DMS53 treated with DMSO at 0.1 percent for 48 hours (cell line): ENCODE results near the gene PIP5KL1.

Experiments
- DNase-seq: peaks from one replicate; lab custom pipeline; 2025; ENCODE audit not compliant: unreplicated experiment; lab: John Stamatoyannopoulos, UW

The PIP5KL1 gene

DNA sequence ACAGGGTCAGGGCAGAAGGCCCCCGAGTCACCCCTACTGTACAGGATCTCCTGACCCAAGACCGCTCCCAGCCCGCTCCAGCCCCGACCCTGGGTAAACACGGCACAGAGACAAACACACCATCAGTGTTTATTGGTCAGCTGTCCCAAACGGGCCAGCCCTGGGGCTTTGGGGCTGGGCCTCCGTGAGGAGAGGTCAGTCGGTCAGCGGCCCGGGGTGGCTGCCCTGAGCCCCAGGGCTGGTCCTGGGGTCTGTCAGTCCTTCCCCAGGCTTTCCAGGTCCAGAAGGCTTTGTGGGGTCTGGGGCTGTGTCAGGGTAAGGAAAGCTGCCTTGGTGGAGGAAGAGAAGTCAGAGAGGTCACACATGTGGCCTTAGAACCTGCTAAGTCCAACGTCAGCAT, 4.4 kb upstream of the PIP5KL1 start:
- DNase-seq = no peak

DNA sequence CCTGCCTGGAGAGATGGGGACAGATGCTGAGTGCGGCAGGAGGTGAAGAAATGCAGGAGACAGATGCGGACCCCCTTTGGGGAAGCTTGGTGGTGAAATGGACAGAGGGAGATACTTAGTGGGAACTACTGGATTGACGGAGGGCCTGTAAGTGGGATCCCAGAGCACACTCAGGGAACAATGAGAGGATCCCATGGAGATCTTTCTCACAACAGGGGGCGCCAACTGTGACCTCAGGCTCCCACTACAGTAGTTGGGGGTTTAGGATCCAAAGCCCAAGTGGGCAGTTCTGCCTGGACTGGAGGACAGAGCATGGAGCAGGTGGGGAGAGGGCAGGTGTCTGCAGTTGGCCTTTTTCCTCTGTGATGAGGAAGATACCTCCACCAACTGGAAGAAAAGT, 3.7 kb upstream of the PIP5KL1 start:
- no peak for DNase-seq

DNA sequence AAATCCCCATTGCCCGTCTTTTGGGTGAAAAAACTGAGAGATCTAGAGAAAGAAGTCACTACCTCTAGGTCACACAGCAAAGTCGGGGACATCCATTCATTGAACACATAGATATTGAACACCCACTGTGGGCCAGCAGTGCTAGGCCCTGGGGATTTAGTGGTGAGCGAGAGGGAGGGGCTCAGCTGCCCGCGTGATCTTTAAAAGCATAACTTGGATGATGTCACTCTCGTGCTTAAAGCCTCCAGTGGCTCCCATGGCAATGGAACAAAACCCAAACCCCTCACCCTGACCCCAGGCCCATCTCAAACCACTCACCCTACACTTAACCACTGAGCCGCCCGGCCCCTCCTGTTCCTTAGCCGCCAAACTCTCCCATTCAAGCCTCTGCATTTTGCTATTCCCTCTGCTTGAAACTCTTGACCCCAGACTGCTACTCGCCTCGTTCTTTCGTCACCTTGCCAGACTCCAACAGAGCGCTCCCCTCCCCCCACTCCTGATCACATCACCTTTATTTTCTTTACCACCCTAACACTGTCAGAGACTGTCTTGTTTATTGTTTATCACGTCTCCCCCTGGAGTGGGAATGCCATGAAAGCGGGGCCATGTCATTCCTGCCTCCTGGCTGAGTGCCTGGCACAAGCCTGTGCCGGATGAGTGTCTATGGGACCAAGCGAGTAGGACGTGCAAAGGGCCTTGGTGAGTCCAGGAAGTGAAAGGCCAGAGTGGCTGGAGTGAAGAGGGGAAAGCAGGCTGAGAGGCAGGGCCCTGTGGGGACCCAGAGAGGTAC, 710 bp upstream of the PIP5KL1 start:
- peak; percentile 87 for DNase-seq

DNA sequence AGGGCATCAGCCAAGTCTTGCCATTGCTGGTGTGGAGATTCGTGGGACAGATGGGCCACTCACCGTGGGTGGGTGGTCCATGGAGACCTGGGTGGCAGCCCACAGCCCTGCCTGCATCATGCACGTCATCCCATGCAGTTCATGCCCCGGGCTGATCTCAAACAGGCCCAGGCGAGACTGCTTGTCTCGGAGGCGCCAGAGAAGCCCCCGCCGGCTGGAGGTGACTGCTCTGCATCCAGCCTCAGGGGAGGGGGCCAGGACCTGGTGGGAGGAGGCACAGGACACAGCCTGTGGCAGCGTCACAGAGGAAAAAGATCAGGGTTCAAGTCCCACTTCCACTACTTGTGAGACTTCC, 975 bp downstream of the PIP5KL1 start:
- no peak for DNase-seq

DNA sequence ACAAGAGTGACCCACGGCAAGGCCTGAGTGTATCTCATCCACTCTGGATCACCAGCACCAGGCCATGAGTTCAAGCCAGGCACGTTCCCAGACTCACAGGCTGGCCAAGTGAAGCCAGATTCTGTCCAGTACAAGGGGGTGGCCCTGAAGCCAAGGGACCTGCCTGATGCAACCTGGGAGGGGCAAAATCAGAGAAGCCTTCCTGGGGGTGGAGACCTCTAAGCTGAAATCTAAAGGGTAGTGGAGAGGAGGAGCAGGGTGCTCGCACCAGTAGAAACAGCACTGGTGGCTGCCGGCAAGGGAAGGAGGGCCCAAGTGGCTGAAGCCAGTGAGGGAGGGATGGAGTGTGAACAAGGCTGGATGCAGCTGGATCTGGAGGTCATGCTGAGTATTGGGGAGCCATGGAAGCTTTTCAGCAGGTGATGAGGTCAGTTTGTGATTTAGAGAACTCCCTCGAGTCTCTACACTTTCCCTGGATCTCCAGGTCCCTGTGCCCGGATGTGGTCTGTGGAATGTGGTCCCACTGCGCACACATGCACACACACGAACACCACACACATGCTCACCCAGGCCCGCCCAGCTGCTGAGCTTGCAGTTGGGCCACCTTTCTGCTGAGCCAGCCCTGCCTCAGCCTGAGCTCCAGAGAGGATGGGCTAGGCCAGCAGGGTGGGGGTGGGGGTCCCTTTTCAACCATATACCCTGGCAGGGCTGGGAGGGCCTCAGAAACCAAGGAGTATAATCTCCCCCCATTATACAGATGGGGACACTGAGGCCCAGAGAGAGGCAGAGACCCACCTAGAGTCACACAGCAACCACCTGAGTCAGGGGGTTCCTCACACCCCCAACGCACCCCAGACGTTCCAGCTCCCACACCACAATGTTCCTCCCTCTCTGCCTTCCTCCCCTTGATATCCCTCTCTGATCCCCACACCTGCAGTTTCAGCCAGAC, 1.6 kb downstream of the PIP5KL1 start:
- DNase-seq = no peak

DNA sequence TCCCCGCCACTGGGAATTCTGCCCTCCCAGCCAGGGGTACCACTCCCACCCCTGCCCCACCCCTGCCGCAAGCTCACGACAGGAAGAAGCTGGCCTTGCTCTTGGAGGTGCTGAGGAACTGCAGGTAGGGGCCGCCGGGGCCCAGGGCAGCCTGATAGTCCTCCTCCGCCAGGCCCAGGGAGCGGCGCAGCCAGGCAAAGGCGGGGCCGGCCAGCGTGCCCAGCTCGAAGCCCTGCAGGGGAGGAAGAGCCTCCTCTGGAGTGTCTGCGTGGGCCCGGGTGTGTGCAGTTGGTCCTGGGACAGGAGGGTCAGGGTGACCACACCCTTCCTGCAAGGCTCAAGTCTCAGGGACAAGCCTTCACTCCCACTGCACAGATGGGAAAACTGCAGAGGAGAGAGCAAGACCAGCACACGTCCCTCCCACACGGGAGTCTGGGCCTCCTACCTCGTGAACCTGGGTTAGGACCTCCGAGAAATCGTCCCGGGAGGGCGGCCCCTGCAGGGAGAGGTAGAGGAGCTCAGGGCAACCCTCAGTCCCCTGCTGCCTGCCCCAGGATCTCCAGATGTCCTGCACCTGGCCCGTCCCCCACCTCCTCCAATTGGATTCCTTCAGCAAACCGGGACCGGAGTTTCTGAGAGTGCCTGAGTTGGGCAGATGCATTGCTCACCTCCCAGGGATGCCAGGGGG, 2.4 kb downstream of the PIP5KL1 start:
- peak; percentile 34 for DNase-seq

DNA sequence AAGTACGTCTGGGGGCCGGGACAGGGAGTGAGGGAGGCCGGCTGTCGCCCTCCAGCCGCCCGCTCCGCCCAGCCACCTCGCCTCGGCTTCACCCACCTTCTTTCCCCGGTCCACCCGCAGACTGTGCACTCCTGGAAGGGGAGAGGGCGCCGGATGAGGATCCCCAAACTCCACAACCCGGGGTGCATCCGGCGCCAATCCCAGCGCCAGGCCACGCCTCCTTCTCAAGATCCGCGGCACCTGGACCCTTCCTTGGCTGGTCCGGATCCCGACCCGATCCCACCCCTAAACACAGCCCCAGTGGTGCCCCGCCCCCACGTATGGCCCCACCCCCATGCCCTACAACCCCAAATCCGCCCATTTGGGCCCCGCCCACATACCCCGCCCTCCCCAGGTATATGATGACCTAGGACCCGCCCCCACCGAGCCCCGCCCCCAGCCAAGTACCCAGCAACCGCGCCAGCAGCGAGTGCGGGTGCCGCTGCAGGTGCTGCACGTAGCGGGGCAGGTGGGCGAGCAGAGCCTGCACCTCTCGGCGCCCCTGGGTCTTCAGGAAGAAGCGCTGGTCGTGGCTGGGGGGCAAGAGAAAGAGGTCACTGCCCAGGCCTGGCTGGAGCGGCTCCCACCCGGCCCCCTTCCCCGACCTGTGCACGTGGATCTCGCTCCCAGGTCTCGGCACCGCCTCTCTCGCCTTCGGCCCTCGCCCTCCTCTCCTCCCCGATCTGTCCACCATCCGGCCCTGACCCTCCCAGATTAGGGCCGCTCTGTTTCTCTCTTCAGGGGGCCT, 3.2 kb downstream of the PIP5KL1 start:
- DNase-seq = no peak

DNA sequence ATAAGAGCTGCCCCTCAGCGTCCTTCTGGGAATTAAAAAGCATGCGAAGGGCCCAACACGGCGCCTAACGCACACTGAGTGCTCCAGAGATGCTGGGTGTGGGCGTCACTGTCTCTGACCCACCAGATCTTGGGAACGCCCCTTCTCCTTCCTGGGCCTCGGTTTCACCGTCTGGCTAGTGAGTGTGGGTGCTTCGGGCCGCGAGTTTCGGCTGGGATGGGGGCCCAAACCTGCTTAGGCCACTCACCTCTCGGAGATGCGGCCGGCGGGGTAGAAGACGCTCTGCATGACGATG, 3.7 kb downstream of the PIP5KL1 start:
- DNase-seq = no peak

DNA sequence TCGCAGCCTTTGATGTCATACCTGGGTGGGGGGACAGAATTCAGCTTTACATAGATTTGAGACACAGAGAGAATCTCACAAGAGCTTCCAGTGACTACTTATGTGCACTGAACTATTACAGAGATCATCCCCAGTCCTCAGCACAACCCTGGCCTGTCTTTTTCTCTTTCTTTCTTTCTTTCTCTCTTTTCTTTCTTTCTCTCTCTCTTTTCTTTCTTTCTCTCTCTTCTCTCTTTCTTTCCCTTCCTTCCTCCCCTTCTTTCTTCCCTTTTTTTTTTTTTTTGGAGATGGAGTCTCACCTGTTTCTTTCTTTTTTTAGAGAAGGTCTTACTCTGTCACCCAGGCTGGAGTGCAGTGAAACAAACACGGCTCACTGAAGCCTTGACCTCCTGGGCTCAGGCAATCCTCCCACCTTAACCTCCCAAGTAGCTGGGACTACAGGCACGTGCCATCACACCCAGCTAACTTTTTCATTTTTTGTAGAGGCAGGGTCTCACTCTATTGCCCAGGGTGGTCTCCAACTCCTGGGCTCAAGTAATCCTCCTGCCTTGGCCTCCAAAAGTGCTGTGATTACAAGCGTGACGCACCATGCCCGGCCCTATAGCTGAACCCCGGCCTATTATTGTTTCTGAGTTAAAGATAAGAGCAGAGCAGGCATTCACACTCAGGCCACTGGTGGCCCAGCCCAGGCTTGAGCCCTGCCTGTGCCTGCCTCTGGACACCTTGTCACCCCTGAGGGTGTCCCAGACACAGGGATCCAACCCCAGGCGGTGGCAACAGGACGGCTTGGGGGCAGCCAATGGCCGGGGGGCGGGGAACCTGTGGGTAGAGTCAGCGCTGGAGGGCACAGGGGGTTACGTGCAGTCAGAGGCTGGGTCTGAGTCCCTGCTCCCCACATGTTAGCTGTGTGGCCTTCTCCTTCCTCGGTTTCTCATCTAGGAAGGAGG, 4.3 kb downstream of the PIP5KL1 start:
- DNase-seq = no peak

DNA sequence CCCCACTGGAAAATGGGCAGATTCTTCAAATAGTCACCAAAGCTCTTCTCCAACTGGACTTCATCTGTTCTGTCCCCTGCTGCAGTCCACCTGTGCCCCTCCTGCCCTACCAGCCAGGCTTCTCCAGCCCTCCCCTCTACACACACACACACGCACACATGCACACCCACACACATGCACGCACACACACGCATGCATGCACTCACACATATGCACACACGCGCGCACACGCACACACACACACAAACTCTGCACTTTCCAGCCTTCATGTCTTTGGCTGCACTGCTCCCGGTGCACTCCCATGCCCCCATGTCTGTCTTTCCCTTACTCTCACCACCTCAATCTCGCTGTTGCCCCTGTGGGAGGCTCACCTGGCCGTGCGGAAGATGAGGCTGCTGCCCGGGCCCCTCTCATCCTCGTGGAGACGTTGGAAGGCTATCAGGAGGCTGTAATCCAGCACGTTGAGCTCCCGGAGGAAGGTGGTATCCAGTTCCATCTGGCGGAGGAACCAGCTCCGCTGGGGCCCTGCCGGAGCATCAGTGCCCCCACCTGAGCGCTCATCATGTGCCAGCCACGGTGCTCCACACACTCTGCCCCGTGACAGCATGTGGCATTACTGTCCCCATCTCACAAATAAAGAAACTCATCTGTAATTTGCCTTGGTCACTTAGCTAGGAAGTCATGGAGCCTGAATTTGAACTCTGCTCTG, 5.7 kb downstream of the PIP5KL1 start:
- DNase-seq = no peak

DNA sequence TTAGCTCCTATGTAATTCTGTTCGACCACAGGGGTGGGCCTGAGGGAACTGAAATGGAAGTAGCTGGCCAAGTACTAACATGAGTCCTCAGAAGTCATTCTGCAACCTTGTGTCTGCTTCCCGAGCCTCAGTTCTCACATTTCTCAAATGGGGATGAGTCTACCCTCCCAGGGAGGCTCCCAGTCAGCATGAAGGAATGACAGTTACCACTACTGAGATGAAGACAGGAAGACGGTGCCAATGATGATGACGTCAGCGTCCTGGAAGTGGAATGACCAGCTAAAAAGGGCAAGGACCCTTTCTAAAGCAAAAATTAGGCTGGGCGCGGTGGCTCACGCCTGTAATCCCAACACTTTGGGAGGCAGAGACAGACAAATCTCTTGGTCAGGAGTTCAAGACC, 6.8 kb downstream of the PIP5KL1 start:
- DNase-seq = no peak

DNA sequence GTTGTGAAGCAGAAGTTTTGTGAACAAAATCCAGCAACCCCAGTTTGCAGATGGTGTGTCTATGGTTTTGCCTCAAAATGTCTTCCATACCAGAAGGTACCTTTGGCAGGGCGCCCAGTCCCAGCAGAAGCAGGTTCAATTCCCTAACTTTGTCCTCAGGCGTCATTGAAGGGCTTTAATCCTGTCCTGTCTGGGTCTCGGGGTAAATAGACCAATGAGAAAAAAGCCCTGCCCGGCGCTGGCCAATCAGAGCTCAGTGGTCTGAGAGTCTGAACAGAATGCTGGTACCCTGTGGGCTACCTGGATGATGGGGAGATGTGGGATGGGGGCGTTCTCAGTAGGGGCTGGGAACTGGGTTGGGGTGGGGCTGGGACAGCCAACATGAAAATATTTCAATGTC, 7.5 kb downstream of the PIP5KL1 start:
- DNase-seq = no peak

DNA sequence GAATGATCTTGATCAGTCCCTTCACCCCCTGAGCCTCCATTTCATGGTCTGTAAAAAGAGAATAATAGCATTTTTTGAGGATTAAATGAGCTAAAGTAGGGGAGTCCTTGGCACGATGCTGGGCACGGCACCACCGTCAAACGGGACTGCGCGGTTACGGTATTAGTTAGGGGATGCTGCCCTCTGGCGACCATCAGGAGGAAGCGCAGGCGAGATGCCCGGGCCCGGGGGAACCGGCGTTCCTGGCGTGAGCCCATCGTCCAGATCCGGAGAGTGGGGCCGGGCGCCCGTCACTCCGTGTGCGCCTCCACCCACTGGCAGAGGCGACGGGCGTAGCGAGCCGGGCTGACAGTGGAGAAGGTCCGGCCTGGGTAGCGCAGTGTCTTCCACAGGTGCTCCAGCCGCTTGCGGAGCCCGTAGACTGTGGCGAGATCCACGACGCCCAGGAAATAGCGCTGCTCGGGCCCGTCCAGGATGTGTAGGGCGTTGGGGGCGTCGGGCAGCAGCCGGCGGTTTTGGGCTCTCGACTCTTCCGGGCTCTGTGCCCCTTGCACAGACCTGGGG, 8.9 kb downstream of the PIP5KL1 start:
- DNase-seq = peak; percentile 37

DNA sequence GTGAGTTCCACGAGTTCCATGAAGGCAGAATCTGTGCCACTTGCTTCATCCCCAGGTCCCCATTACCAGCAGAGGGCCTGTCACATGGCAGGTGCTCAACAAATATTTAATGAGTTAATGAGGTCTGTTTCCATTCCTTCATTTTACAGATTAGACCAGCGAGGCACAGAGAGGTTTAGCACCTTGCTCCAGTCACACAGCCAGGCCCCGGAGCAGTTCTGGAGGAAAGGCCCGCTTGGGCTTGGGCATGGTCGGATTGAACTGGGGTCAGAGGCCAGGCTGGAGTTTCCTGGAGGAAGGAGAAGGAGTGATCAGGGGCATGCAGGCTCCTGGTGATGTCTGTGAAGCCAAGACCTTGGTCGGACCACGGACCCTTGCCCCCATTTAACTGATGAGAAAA, 9.8 kb downstream of the PIP5KL1 start:
- DNase-seq = no peak

DNA sequence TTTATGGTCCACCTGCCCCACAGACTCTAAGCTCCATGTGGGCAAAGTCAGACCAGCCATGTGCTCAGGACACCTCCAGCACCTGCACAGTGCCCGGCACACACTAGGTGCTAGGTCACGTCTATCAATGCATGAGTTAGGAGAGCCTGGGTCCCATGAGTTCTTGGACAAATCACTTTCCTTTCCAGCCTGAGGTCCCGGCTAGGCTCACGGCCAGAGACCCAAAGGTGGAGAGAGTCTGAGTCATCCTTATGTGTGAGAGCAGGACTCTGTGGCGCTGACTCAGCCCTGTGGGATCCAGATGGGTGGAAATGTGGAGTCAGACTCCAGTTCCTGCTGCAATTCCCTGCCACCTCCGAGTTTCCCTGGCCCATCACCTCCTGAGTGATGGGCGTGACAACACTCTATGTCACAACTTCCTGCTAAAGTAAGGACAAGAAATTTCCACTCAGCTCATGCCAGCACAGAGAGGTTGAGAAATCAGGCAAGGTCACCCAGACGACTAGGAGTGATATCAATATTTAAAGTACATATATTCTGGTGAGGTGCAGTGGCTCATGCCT, 11.2 kb downstream of the PIP5KL1 start:
- DNase-seq = peak; percentile 87

DNA sequence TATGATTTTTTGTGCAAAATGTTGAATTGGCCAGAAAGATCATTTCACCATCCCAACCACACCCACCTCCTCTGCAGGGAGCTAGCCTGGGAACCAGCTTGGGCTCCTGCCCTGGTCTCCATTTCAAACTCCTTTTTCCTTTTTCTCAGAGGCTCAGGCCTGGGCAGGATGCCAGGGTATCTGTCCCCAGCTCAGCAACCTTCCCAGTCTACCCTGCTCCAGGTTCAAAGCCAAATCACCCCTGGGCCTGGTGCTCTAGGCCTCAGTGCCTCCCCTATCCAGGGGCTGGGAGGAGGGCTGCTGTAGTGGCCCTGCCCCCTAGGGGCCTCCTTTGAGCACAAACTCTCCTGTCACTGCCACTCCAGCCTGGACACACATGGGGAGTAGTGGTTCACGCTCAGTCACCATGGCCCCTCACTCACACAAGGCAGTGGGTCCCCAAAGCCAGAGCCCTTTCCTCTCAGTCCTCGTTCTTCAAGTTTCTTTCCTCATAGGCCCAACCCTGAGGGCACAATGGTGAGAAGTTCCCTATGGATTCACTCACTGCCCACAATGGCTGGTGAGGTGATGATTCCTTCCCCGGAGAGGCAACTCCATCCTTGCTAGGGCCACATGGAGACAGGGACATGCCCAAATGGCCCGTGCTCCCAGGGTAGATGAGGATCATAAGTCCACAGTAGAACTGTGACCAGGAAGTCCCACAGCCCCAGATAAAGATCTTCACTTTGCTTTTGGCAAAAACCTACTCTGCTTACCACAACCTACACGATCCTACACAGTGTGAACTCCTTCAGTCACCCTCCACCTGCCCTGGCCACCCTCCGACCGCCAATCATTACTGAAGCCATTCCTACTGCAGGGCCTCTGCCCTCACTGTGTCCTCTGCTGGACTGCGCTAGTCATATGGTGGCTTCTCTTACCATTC, 12.1 kb downstream of the PIP5KL1 start:
- no peak for DNase-seq

DNA sequence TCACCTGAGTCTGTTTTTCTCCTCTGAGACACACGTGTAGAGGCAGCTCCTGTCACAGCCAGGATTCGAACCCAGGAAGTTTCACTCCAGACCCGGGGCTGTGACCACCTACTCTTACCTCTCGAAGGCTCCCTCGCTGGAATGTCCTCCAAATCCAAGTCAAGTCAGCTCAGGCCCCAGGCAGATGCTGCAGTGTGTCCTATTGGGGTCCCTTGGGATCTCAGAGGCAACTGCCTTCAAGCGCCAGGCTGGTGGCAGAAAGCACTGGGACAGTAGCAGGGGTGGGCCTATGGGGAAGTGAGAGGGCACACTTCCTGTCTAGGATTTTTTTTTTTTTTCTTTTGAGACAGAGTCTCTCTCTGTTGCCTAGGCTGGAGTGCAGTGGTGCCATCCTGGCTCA, 13.0 kb downstream of the PIP5KL1 start:
- no peak for DNase-seq
